SKM-1 (cell line): ENCODE measurements around the gene PKNOX1.
"Not testable (repeated sequence)": the region's sequence is repeated elsewhere in the genome, so short reads cannot be mapped to it uniquely, and the experiment has no call there.

ENCODE experiments used
- DNase-seq: peaks from one replicate; lab custom pipeline; 2025; ENCODE audit not compliant: unreplicated experiment; lab: John Stamatoyannopoulos, UW

The PKNOX1 gene

DNA sequence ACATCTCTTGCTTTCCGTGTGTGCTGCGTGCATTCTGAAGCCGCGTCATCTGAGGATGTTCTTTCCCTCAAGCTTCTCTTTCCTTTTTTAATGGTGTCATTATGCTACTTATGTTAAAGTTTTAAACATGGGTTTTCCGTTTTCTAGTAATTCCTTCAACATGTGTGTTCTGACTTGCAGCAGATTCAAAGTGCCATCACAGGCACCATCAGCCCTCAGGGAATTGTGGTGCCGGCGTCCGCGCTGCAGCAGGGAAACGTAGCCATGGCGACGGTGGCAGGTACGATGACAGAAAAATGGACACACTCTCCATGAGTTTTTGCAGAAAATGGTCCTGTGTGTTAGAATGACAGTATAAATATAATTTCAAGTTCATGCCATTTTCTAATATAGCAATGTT lies 42.4 kb downstream of the PKNOX1 start:
- no peak for DNase-seq

DNA sequence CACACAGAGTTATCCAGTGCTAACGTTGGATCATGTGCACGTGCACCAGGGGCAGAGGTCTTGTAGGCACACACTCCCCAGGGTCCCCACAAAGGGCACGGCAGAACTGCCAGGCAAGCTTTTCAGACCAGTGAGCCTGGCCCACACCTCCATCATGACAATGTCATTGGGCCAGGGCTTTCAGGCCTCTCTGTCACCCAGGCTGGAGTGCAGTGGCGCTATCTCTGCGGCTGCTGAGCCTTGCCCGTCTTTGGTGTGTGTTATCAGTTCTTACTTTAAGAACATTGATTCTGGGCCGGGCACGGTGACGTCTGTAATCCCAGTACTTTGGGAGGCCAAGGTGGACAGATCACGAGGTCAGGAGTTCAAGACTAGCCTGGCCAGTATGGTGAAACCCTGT lies 44.2 kb downstream of the PKNOX1 start:
- DNase-seq: no peak

DNA sequence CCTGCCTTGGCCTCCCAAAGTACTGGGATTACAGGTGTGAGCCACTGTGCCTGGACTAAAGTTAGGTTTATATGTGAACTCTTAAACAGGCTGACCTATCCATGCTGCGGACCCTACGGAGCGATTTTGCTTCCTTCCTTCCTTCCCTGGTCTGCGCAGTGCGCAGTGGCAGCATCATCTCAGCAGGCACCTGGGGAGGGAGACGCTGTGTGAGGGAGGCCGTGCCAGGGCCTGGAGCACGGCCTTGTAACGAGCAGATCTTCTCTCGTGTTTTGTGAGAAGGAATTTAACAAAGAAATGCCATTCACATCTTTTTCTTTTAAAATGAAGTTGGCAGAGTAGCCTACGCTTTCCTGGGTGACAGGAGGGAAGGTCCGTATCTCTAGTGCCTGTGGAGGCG lies 45.8 kb downstream of the PKNOX1 start:
- DNase-seq: no peak

DNA sequence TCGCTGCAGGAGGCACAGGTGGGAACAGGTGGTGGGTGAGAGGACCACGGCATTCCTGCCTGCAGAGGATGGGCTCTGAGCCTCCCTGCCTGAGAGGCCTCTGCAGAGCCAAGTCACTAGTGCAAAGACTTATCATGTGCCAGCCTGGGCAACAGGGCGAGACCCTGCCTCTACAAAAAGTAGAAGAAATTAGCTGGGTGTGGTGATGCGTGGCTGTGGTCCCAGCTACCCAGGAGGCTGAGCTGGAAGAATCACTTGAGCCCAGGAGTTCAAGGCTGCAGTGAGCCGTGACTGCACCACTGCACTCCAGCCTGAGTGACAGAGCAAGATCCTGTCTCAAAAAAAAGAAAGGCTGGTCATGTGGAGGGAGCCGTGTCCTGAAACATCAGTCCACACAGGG lies 46.4 kb downstream of the PKNOX1 start:
- no peak for DNase-seq

DNA sequence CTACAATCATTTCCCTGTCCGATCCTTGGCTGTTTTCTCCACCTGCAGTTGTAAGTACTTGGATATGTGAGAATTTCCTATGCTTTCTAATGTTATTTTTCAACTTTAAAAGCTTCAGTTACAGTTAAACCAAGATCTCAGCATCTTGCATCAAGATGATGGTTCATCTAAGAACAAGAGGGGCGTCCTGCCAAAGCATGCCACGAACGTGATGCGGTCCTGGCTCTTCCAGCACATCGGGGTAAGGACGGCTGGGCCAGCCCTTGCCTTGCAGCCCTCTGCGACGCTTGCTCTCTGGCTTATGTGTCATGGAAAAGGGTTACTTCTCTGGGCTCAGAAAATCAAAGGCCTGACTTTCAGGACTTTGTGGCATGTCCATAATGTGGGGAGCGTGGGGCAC lies 46.8 kb downstream of the PKNOX1 start:
- DNase-seq: no peak

DNA sequence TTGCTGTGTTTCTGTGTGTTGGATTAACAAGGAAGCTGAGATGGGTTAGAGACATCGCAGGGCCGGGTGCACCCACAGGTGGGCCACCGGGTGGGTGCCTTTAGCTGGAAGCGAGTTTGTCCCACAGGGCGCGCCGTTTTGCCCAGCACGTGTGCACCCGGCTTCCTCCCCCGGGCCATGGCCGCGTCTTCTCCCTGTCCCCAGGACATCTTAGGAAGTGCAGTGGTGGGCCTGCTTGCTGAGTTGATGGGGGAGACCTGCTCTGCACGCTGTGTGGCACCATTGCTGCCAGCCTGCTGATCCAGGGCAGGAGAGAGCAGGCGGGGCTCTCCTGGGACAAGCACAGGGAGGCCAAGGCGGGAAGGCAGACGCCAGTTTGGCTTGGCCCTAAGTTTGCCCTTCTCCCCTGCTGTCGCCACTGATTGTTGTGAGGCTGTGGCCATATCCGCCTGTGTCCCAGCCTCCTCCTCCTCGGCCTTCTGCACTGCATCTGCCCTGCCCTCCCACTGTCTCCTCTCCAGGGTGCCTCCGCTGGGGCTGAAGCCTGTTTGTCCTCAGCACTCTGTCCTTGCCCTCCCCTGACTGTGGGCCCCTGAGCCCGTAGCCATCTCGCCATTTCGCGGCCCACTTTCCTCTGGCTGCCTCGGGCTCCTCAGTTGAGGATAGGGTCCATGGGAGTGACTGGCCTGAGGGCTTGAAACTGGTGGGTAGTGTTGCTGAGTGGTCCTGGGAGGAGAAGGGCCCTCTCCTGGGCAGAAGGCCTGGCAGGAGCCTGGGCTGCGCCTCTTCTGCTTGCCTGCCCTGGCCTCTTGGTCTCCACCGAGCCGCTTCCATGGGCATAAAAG lies 47.6 kb downstream of the PKNOX1 start:
- DNase-seq: no peak

DNA sequence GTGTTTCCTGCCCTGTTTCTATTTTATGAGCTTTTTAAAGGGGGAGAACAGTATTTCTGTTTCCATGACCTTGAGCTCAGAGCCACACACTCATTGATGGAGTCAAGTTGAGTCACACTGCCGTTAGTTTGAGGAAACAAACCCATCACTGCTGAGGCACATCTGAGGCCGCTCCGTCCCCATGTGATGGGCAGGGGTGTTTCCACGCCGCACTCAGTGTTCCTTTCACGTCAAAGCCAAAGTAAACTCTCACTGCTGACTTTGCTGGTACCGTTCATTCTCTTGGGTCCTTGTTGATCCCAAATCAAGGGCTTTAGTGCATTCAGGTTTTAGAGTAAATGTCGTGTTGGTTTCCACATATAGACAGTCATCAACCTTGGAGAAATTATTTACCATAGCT lies 48.8 kb downstream of the PKNOX1 start:
- DNase-seq: no peak

DNA sequence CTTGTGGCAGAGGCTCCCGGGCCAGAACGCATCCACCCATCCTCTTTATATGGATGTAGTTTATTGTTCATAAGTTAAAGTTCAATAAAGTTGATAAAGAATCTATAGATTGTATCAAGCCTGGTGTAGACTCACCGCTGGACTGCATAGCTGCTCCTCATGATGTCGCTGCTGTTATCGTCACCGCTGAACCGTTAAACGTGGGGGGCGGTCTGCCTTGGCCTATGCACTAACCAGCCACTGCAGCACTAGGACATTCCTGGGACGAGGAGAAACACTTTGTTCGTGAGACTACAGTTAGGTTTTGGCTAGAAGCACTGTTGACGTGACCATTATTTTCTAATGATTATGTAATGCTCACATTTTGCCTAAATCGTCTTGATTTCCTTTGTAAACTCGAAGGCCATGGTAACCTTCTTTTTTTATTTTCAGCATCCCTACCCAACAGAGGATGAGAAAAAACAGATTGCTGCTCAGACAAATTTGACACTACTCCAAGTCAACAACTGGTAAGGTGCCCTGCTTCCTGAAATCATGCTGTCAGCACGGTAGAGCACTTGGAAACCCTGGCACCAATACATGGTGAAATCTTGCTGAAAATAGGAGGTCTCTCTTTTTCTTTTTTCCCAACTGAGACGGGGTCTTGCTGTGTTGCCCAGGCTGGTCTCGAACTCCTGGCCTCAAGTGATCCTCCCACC lies 50.2 kb downstream of the PKNOX1 start:
- DNase-seq: no peak

DNA sequence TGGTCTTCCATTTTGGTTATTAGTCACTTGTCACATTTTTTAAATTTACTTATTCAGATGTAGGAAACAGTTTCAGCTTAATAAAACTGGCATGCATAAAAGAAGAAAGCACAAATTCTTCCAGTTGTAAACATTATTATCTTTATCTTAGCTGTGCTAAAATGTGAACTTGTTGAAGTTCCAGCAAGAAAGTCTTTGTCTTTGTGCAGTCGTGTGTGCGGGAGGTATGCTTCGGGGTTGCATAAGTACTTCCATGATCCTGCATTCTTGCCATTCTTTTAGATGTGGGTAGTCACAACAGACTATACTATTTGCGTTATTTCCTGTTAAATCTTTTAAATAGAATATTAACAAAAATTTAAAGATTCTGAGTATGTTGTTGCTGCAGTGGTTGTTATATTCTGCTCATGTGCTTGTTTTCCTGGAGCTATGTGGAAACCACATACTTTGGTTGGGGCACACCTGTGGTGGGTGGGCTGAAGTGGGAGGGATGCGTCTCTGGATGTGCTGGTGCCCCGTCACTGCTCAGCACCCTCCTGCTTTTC lies 51.3 kb downstream of the PKNOX1 start:
- DNase-seq: no peak

DNA sequence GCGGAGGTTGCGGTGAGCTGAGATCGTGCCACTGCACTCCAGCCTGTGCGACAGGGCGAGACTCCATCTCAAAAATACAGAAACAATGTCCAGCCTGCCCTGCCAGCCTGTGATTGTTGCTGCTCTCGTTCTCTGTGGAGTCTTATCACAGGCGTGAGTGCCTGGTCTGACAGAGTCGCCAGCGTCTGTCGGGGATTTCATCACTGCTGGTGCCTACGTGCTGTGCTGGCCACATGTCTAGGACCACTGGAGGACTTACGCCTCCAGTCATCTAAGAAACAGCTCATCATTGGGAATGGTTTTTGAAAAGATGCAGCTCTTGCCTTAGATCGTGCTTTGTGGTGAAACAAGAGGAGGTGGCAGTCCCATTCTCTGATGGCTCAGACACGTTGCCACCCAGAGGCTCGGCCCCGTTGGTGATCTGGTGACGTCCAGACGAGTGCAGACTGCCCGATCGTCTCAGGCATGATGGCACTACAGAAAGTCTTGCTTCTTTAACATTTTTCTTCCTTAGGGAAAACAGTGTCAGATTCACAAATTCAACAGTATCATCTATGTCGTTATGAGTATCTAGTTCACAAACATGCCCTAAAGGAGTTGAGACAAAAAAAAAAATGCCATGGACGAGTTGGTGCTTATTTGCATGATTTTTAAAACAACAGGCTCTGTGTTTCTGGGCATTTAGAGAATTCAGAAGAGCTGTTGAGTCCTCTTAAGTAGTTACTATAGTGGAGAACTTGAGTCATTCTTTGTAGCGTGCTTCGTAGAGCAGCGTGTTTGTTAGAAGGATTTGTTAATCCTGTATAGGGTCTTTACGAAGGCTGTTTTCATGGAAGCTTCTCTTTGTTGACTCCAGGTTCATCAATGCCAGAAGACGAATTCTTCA lies 53.7 kb downstream of the PKNOX1 start:
- no peak for DNase-seq

DNA sequence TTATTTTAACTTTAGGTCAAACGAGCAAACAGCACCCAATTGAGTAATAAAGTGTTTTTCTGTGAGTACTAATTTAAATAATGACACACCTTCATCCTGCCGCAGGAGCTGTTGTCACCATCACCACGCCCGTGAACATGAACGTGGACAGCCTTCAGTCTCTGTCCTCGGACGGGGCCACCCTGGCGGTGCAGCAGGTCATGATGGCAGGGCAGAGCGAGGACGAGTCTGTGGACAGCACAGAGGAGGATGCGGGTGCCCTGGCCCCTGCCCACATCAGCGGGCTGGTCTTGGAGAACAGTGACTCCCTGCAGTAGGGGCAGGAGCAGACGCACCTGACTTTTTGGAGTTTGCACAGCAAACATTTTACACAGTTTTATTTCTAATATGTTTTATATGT lies 55.4 kb downstream of the PKNOX1 start:
- no peak for DNase-seq

DNA sequence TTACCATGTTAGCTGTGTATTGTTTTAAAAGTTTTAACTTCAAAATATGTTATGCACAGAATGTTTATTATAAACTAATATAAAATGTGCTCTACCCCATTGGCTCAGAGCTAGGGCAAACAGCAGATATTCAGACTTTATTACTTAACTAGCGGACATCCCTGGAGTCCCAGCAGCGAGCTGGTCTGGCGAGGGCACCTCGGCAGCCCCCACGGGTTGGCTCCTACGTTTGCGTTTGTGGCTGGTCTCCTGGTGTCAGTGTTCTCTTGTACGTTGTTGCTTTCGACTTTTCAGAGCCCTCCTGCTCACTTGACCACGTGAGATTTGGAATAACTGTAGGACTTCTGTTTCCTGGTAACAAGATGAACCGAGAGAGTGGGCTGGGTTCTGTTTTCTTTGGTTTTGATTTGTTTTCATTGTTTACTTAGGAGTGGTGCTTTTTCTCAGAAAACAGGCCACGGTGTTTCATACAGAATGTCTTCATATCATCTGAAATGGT lies 56.8 kb downstream of the PKNOX1 start:
- no peak for DNase-seq

DNA sequence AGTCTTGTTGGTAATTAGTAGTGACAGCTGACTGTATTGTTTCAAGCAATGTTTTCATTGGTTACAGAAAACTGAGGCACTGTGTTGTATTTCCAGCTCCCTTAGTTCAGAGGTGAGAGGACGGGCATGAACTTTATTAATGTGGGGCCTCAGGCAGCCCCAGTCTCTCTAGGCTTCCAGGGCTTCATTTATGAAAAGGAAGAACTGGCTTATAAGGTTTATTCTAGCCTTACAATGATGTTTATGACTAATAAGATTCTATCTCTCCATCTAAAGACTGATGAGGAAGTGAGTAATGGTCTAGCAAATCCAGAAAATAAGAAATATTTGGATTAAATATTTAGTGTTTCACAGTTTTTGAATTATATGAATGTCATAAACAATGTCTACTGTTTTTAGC lies 59.7 kb downstream of the PKNOX1 start:
- no peak for DNase-seq

DNA sequence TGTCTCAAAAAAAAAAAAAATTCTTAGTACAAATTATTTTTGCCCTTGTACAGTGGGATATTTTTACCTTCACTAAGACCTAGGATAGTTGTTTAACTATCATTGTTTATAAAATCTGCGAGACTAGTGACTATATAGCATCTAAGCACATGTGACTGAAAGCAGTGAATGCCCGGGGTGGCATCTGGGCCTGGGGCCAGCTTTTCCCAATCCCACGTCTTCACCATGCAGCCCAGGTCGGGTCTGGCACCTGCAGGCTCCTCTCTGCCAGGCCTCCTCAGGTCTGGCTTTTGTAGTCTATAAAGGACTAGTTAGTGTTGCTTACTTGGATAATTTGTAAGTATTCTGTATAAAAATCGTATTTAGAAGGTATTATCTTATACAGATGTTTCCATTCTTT lies 60.5 kb downstream of the PKNOX1 start:
- DNase-seq: no peak

DNA sequence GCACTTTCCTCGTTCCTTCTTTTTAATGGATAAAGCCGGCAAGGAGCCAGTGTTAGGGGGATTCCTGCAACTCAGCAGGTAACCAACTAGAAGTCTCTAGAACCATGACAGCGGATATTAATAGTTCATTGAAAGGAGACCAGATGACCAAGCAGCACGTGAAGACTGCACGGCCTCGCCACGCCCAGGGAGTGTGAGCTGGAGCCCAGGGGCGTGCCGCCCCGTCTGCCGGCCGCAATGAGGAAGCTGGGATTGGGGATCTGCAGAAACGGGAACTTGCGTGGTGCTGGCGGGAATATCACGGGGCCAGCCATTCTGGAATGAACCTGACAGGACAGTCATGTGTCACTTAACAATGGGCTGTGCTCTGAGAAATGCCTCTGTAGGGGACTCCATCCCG lies 62.5 kb downstream of the PKNOX1 start:
- DNase-seq: not testable (repeated sequence)

DNA sequence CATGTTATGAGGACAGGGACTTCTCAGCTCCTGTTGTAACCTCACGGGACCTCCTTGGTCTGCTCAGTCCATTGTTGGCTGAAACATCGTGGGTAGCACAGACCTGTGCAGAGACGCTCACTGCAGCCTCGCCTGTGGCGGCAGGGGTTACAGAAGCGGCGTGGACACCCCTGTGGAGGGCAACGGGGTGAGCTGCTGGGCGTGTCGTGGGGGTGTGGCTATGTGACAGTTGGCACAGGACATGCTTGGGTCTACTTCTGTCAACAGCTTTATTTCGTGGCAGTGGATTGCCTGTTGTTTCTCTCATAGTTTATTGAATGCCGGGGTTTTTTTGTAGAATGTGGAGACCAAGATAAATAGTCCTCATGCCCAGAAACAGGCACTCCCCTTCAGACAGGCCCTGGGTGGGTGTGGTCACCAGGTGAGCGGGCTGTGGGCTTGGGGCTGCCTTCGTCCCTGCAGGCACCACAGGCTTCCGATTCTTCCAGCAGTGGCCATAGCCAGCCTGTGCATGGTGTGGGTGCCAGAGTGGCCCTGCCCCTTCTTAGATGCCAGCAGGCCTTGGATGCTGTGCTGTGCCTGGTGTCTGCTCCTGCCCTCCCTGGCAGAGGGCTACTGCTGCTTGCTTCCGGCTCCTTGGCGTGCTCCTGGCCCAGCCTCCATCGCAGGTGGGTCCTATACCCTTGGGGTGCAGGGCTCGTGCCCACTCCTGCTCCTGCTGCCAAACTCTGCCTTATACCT lies 63.7 kb downstream of the PKNOX1 start:
- DNase-seq: not testable (repeated sequence)

DNA sequence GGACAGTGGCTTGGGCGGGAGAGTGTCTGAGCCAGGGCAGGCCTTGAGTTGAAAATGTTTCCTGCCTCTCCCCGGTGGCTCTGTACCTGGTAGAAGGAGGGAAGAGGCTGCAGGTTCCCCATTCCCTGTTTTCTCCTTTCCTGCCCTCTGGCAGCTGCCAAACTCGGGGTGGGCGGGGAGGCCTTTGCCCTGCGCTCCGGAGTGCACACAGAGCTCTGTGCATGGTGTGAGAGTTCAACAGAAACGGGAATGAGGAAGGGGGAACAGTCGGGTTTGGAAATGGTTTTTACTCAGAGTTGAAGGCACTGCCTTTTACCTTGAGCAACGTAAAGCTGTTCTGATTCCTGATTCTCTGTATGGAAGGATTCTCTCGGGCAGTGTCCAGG lies 64.3 kb downstream of the PKNOX1 start:
- DNase-seq: not testable (repeated sequence)

DNA sequence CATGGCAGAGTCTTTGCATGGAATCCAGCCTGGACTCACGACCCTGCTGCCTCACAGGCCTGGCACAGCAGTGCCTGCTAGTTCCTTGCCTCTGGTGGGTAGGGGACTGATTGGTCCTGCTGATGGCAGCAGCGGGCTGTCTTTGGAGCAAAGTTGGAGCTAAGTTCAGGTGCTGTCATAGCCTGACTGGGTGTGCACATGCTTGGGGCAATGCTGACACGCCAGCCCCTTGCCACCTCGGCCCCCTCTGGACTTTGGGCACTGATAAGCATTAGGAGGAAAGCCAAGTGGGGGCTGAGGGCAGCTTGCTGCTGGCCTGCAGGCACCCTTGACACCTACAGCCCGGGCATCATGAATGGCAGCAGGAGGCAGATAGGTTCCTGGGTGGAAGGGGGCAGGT lies 67.8 kb downstream of the PKNOX1 start:
- not testable (repeated sequence) for DNase-seq

DNA sequence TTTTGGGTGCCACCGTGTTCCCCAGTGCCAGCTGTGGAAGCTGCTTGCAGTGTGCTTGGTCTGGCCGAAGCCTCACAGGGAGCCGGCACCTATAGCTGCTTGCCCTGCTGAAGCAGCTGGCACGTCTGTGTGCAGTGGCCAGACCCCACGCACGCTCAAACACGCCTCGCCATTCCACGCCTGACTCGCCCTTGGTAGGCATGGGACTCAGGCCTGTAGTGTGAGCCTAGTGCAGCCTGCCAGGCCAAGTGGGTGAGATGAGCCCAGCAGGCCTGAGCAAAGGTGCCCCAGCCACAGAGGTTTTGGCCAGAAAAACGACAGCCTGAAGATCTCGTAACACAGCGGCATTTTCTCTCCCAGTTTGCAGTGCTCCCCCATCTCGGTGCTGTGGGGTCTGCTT lies 68.9 kb downstream of the PKNOX1 start:
- DNase-seq: not testable (repeated sequence)

DNA sequence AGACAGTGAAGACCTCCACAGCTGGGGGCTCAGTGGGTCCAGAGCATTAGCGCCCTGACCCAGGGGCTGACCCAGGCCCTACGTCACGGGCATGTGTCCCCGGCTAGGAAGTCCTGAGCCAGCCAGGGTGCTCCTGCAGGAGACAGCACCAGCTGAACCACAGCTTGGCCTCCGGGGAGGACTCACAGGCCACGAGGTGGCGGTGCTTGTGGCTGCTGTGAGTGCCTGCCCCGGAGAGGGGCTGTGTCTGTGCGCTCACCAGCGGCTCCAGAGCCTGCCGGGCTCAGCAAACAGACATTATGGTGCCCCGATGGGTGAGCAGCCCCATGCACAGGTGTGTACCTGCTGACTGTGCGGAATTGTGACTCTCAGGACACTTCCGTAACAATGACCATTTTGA lies 70.2 kb downstream of the PKNOX1 start:
- not testable (repeated sequence) for DNase-seq
